Glutamatergic neuron (in vitro differentiated cells): ENCODE results near the gene VRK1. TPM values are rescaled to one million over a fixed set of nuclear protein-coding genes. Genes with fewer than 3 reads are reported as not detected.

ENCODE experiments used
- DNase-seq: peaks from one replicate; pipeline ENCODE4 v3.0.0; 2022
- H3K27ac Mint-ChIP-seq: one replicate; pipeline ENCODE4 v1.8.0; 2020; ENCODE audit warnings: mild to moderate bottlenecking, mixed read lengths, inconsistent platforms; ENCODE audit not compliant: unreplicated experiment
- H3K27me3 Mint-ChIP-seq: one replicate; pipeline ENCODE4 v1.8.0; 2020; ENCODE audit warnings: mild to moderate bottlenecking, moderate library complexity, mixed read lengths, inconsistent platforms; ENCODE audit not compliant: unreplicated experiment
- H3K36me3 Mint-ChIP-seq: one replicate; pipeline ENCODE4 v1.8.0; 2020; ENCODE audit warnings: mild to moderate bottlenecking, mixed read lengths, inconsistent platforms; ENCODE audit not compliant: unreplicated experiment
- H3K4me1 Mint-ChIP-seq: one replicate; pipeline ENCODE4 v1.8.0; 2020; ENCODE audit warnings: mild to moderate bottlenecking, low read depth, mixed read lengths, inconsistent platforms; ENCODE audit not compliant: unreplicated experiment
- H3K4me3 Mint-ChIP-seq: one replicate; pipeline ENCODE4 v1.8.0; 2020; ENCODE audit warnings: mild to moderate bottlenecking, mixed read lengths, inconsistent platforms; ENCODE audit not compliant: unreplicated experiment
- H3K9me3 Mint-ChIP-seq: one replicate; pipeline ENCODE4 v1.8.0; 2020; ENCODE audit warnings: mild to moderate bottlenecking, moderate library complexity, mixed read lengths, inconsistent platforms; ENCODE audit not compliant: unreplicated experiment
- total RNA-seq: library from RNA; stranded (reverse); fragmentation: NEBNext Ultra II Directional; extraction: Animal tissue kit (Norgen Biotek cat#: 25700); gene quantifications from one replicate; pipeline ENCODE4 v1.2.1, GENCODE V29; 2021; ENCODE audit not compliant: unreplicated experiment
- TF ChIP-seq, protein P1 (sequence below): fragments of 200-600 bp; sonication (generic); IDR thresholded peaks from one replicate; pipeline ENCODE4 v1.5.0; 2021; ENCODE audit not compliant: partially characterized antibody, unreplicated experiment

The VRK1 gene
- total RNA-seq, 1 donor from 2014 or later = 50.5 TPM

- no peak for DNase-seq
- Mint-ChIP-seq H3K27ac (no peak overlapping the region), H3K36me3 (no peaks in the 10 kb centered on the region), H3K9me3 (no peaks in the 10 kb centered on the region), H3K4me3 (no peak overlapping the region), H3K4me1 (peaks cover 20% of the 10 kb centered on the region), H3K27me3 (peaks cover 2% of the 10 kb centered on the region)
- TF ChIP-seq, protein P1, sequence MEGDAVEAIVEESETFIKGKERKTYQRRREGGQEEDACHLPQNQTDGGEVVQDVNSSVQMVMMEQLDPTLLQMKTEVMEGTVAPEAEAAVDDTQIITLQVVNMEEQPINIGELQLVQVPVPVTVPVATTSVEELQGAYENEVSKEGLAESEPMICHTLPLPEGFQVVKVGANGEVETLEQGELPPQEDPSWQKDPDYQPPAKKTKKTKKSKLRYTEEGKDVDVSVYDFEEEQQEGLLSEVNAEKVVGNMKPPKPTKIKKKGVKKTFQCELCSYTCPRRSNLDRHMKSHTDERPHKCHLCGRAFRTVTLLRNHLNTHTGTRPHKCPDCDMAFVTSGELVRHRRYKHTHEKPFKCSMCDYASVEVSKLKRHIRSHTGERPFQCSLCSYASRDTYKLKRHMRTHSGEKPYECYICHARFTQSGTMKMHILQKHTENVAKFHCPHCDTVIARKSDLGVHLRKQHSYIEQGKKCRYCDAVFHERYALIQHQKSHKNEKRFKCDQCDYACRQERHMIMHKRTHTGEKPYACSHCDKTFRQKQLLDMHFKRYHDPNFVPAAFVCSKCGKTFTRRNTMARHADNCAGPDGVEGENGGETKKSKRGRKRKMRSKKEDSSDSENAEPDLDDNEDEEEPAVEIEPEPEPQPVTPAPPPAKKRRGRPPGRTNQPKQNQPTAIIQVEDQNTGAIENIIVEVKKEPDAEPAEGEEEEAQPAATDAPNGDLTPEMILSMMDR = no peak
Observed at GRCh38 chr14:96817750-96818666, 20.8 kb downstream of the VRK1 start.

DNA sequence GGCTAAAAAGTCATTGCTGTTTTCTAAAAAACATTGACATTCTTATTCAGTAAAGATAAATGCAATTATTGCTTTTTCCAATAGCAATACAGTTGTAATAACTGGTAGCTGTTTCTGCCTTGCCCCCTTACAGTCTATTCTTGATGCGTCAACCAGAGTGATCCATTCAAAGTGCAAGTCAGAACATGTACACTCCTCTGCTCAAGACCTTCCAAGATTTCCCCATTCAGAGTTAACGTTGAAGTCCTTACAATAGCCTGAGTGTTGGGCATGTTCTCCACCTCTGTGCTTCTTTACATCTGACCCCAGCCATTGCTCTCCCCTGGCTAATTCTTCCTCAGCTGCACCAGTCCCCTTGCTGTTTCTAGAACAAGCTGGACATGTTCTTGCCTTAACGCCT is 24.3 kb downstream of the VRK1 start:
- H3K9me3 Mint-ChIP-seq = no peaks in the 10 kb centered on the region
- peak overlapping the region; percentile 75 for H3K4me3 Mint-ChIP-seq
- peak overlapping the region; percentile 91 for H3K27ac Mint-ChIP-seq
- no peaks in the 10 kb centered on the region for H3K36me3 Mint-ChIP-seq
- peaks cover 24% of the 10 kb centered on the region for H3K4me1 Mint-ChIP-seq
- peaks cover 2% of the 10 kb centered on the region for H3K27me3 Mint-ChIP-seq
- no peak for DNase-seq
- TF ChIP-seq, protein P1 = no peak

DNA sequence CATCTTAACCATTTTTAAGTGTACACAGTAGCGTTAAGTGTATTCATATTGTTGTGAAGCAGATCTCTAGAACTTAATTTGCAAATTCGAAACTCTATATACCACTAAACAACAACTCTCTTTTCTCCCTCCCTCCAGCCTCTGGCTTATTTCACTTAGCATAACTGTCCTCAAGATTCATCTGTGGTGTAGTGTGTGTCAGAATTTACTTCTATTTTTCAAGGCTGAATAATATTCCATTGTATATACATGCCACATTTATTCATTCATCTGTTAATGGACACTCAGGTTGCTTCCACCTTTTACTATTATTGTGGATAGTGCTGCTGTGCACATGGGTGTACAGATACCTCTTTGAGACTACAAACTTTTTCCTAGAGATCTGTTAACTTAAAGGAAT is 26.5 kb downstream of the VRK1 start:
- TF ChIP-seq, protein P1 = no peak
- Mint-ChIP-seq H3K9me3 (no peaks in the 10 kb centered on the region), H3K4me1 (peaks cover 37% of the 10 kb centered on the region), H3K36me3 (no peaks in the 10 kb centered on the region), H3K27me3 (peaks cover 2% of the 10 kb centered on the region), H3K27ac (no peak overlapping the region), H3K4me3 (no peak overlapping the region)
- no peak for DNase-seq

- Mint-ChIP-seq H3K27ac (no peak overlapping the region), H3K9me3 (no peaks in the 10 kb centered on the region), H3K36me3 (no peaks in the 10 kb centered on the region), H3K27me3 (peaks cover 2% of the 10 kb centered on the region), H3K4me3 (no peak overlapping the region), H3K4me1 (peaks cover 37% of the 10 kb centered on the region)
- TF ChIP-seq, protein P1 = no peak
- DNase-seq = no peak
Observed at GRCh38 chr14:96824283-96824682, 27.1 kb downstream of the VRK1 start.

- Mint-ChIP-seq H3K9me3 (no peaks in the 10 kb centered on the region), H3K27ac (peak overlapping the region; percentile 34), H3K27me3 (no peaks in the 10 kb centered on the region), H3K4me1 (peaks cover 24% of the 10 kb centered on the region), H3K4me3 (no peak overlapping the region), H3K36me3 (peaks cover 6% of the 10 kb centered on the region)
- DNase-seq = no peak
- TF ChIP-seq, protein P1 = no peak
Observed at GRCh38 chr14:96826818-96827217, 29.6 kb downstream of the VRK1 start.
